ENCODE results near the gene SYTL3.

DNA sequence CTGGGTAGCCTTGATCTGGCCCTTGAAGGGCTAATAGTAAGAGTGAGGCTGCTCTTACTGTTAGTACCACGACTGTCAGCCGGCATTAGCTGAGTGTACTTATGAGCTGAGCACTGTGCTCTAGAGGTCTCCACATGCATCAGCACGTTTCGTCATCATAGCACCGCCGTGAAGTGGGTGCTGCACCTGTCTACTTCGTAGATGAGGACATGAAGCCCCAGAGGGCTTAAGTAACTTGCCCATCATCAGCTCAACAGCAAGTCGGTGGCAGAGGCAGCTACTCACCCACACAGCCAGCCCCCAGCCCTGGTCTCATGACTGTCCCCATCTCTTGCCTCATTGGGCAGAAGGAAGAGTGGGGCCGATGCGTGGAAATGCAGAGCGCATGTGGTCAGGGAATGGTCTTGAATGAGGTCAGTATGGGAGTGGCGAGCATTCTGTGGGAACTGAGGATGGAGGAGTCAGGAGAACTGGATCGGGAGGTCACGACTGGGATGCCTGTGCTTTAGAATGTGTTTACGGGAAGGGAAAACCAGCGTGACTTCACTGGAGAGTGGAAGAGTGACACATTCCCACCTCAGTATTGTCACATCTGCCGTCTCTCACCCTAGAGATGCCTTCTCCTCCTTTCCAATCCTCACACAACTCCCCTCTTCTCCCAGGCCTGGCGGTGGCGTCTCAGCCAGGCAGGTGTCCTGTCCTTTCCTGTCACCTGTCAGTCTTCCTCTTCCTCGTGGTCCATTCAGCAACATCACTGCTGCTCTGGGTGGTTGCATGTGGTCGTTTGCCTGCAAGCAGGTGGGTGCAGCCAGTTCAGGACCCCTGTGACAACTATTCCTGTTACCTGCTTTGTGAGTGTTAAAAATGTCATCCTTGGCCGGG is 6.0 kb downstream of the SYTL3 start:
- no peak for TF ChIP-seq POLR2AphosphoS5 (IDR thresholded peaks at IDR 0.05)
- TF ChIP-seq EP300 (IDR thresholded peaks at IDR 0.05) = no peak
- TF ChIP-seq, protein P1, sequence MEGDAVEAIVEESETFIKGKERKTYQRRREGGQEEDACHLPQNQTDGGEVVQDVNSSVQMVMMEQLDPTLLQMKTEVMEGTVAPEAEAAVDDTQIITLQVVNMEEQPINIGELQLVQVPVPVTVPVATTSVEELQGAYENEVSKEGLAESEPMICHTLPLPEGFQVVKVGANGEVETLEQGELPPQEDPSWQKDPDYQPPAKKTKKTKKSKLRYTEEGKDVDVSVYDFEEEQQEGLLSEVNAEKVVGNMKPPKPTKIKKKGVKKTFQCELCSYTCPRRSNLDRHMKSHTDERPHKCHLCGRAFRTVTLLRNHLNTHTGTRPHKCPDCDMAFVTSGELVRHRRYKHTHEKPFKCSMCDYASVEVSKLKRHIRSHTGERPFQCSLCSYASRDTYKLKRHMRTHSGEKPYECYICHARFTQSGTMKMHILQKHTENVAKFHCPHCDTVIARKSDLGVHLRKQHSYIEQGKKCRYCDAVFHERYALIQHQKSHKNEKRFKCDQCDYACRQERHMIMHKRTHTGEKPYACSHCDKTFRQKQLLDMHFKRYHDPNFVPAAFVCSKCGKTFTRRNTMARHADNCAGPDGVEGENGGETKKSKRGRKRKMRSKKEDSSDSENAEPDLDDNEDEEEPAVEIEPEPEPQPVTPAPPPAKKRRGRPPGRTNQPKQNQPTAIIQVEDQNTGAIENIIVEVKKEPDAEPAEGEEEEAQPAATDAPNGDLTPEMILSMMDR (IDR thresholded peaks at IDR 0.05) = no peak

Measured in suprapubic skin (tissue), 4 donors.